ENCODE measurements around the gene CKS1B. TPM values are rescaled to one million over a fixed set of nuclear protein-coding genes. Genes with fewer than 3 reads are reported as not detected.
A peak's percentile ranks its signal among the peaks of the same experiment; 100 is the strongest.

Gene CKS1B
- total RNA-seq: 43.1 TPM

DNA sequence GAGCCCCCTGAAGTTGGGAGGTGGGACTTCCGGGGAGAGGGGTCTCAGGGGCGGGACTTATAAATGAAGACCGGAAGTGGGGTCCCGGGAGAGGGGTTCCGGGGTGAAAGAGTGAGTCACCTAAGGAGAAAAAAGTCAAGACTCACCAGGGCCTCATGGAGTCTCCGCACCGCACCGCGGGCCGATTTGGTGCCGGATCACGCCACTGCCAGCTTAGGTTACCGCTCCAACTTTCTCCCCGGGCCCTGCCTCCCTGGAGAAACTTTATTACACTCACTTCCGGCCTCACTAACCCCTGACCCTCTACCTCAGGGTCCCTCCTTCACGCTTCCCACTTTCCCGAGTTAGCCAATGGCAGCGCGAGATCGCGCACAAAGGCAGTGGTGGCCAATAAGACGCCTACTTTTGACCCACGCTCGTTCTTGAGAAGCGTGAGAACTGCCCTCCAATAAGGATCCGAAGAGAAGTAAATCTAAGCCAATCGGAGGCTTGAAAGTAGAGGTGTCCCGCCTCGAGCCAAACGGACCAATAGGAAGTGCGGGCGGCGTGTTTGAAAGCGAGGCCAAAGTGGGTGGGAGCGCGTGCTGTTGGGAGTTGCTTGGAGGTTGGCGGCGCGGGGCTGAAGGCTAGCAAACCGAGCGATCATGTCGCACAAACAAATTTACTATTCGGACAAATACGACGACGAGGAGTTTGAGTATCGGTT is at the start of gene CKS1B:
CKS1B (plus strand) TSS at position 580 of the 706 bp plus-strand sequence; CDS start at position 645, 65 bp downstream.
- DNase-seq: peak; percentile 100

DNA sequence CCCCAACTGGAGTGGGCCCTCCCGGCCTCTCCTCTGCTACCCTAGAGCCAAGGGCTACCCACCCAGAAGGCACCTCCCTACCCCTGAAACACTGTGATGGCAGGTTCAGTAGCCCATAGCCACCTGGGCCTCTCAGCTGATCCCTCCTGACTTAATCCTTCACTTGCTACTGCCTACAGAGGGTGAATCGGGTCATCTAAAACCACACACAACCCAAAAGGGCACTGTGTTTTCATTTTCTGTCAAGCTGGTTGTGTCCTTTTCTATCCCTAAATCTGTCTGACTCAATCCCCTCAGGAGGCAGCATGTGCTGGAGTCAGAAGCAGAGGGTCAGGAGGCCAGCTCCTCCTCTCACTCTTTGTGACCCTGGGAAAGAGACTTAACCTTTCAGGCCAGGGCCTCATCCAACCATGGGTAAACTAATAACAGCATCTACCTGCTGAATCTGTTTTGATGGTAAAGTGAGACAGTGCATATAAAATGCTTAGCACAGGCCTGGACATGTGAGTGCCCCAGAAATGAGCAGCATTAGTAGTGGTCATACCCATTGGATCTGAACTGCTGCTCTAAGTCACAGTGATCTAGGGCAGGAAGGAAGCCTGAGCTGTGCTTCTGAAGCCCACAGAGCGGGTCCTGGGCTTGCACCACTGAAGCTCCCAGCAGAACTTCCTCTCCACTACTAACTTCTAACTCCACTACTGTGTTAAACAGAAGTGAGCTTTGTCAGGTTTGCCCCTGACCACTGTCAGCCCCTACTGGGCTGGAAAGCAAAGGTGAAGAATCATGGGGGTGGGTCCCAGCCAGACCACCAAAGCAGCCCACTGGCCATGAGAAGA is 48.9 kb upstream of the CKS1B start:
- no peak for DNase-seq

DNA sequence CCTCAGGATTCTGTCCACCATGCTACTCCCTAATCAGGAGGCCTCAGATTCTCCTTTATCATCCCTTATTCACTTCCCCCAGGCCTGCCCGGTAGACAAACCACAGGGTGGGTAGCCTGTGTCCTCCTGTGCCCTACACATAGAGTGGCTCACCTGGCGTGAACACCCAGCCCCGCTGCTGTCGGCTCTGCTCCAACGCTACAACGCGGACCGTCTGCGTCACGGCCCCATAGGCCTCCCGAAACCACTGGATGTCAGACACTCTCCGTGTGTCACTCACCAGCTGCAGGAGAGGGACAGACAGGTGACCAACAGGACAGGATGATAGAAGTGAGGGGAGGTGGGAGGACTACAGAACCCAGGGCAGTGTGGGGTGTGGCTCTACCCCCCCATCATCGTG is 48.3 kb upstream of the CKS1B start:
- no peak for DNase-seq

DNA sequence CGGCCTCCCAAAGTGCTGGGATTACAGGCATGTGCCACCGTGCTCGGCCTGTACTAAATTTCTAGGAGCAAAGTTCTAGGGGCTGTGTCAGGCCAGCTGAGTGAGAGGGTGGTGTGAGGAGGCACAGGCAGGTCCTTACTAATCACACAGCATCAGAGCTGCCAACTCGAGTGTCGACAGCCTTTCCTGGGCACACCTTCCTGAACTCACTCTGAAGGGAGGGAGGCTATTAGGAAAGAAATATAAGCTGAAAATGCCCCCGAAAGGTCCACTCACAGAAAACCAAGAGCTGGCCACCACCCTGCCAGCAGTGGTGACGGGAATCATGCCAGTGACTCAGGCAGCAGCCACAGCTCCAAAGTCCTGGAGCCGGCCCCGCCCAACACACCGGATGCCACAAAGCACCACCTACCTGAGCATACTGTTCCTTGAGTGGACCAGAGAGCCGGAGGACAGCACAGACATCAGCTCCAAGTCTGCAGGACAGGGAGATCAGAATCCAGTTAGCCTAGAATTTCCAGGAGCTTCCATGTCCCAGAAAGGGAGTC is 42.5 kb upstream of the CKS1B start:
- DNase-seq: no peak

DNA sequence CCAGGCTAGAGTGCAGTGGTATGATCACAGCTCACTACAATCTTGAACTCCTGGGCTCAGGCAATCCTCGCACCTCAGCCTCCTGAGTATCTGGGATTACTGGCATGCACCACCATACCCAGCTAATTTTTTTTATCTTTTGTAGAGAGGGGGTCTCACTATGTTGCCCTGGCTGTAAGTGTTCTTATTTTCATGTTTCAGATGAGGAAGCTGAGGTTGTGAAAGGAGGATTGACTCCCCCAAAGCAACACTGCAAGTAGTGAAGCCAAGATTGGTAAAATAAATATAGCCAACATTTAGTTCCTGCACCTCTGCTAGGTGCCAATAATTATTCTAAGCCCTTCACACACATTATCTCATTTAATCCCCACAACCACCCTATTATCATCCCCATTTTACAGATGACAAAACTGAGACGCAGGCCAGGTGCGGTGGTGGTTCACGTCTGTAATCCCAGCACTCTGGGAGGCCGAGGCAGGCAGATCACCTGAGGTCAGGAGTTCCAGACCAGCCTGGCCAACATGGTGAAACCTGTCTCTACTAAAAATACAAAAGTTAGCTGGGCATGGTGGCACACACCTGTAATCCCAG is 40.0 kb upstream of the CKS1B start:
- DNase-seq: no peak

DNA sequence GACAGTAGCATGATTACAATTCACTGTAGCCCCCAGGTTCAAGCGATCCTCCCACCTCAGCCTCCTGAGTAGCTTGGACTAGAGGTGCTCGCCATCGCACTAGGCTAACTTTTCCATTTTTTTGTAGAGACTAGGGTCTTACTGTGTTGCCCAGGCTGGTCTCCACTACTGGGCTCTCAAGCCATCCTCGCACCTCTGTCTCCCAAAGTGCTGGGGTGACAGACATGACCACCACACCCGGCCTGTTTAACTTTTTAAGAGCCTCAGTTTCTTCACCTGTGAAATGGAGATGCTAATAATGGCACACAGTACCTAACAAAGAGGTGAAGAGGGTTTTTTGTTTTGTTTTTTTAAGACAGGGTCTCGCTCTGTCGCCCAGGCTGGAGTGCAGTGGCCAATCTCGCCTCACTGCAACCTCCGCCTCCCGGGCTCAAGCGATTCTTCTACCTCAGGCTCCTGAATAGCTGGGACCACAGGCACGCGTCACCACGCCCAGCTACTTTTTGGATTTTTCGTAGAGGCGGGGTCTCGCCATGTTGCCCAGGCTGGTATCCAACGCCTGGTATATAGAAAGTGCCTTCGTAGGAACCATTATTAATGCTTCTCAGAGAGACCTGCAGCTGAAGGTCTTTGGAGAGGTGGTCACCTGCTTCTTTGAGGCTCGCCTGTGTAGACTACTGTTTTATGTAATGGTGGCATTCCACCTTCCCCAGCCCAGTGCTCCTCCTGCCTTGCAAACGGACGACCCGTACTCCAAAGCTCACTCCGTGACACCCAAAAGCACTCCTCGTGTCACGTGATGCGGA is 38.5 kb upstream of the CKS1B start:
- no peak for DNase-seq

DNA sequence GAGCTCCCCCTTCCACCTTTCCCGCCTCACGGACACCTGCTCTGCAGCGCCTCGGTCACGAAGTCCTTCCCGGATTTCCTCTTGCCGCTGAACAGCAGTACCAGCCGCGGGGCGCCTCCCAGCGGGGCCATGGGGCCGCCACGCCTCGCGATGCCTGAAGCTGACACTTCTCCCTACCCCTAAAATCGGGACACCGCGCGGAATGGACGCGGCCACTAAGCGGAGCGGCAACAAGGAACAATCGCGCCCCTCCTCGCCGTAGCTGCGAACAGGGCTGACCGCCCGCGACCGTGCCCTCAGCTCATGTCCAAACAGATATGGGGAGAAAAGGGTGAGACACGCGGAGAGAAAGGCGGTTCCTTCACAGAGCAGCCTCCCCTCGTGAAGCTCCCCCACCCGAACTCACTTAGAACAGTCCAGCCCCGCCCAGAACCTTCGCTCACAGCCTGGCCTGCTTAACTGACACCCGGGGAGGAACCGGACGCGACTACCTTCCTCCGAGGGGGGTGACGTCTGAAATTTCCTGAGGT is 37.9 kb upstream of the CKS1B start, which contains the start of gene PMVK:
PMVK (minus strand) TSS at position 165 of the 530 bp plus-strand sequence; CDS start at position 131, 34 bp downstream.
- DNase-seq: peak; percentile 99

DNA sequence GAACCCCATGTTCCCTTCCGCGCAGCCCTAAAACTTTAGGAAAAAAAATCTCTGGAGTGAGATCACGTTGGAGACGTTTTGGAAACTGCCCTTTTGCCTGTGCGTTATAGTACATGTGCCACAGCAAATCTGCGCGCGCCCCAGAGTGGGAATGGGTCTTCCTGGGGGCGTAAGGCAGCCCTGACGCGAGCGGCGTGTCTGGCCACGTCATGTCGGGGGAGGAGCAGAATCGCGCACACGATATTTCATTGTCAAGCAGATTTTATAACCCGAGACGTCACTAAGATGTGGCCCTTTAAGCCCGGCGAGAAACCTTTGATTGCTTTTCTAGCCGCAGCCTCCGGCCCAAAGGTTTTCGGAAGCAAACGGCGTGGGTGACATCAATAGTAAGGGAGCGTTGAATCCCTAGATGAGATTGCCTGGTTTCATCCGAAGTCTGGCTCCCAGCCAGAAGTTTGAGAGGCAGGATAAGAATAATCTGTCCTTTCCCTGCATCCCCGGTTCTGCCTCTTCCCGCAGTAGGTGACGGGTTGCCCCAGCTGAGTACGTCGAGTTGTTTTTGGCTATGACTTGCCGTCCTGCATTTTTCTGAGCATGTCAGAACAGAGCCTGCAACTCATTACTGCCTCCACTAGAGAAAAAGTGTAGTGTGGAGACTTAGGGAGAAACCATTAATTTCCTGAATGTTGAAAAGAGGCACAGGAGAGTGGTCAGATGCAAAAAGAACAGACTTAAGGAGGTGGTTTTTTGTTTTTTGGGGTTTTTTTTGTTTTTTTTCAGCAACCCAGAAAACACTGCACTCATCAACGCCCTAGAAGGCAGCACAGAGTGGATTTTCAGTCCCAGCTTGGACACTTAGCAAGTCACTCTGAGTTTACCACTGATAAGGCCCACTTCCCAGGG is 37.1 kb upstream of the CKS1B start:
- DNase-seq: peak; percentile 99

DNA sequence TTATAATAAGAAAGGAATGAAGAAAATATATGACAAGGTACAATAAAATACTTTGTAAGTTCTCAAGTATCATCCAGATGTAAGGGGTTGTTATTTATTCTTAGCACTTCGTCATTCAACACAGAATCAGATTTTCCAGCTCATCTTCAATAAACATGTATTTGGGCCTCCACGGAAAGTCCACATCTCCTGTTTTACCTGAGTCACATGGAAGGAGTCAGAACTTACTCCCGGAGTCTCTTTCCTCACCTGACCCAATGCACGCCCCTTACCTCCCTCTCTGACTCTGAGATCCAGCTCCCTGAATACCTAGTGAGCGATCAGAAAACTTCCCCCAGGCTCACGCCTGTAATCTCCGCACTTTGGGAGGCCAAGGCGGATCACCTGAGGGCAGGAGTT is 36.5 kb upstream of the CKS1B start:
- no peak for DNase-seq

DNA sequence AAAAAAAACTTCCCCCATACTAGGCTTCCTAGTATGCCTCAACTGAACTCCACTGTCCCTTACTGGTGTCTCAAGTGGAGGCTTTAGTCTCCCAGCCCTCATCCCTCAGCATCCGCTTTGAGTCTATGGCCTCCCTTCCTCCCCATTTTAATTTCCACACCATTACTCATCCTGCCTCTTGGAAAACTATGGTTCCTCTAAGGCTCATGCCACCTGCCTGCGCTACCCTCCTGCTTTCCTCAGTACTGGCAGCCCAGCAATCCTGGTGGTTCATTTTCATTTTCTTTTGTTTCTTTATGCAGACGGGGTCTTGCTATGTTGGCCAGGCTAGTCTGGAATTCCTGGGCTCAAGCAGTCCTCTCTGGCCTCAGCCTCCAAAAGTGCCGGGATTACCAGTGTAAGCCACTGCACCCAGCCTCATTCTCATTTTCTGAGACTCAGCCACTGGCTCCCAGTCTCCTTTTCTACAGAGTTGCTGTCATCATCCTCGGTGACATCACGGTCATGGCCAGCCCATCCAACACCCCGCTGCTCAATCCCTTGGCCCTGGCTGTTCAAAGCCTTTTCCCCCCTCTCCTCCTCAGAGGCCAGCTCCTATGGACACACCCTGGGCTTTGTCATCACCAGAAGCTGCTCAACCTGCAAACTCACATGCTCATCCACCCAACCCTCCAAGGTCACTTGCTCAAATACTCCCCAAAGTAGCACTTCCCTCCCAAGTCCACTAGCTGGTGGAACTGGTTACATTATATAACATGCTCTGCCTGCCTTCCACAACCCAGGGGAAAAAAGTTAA is 35.7 kb upstream of the CKS1B start:
- DNase-seq: no peak

DNA sequence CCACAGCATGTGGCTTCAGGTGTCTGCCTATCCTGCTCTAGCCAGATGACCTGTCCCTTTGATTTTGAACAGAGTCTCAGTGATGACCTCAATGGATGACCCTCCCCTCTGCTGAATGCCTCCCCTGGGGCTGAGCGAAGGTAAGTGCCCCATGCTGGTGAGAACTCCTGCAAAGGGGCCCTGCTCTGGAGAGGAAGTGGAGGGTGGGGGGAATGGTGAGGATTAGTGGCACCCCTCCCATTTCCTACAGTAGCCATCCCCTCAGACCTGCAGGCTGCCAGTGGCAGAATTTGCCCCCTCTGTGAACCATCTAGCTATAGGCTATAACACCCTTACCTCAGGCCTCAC is 34.3 kb upstream of the CKS1B start:
- no peak for DNase-seq

DNA sequence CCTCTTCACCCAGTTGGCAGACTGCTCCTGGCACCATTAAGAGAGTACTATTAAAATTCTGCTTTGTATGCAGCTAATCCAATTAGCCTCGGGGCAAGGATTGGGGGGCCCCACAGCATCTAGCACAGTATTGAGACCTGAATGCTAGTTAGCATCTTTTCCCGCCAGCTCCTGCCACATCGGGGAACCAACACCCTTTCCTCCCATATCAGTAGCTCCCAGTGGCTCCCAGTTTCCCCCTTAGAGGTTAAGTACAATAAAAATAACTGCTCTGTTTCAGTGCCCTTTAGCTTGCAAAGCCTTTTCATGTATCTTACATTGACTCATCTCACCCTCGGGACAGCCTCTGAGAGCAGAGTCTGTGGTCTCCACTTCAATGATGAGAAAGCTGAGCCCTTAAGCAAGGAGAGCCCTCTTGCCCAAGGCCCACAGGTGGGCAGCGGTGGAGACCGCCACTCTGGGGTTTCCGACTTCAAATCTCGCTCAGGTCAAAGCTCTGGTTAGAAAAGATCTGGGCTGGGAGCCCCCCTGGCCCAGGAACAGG is 33.8 kb upstream of the CKS1B start:
- no peak for DNase-seq

DNA sequence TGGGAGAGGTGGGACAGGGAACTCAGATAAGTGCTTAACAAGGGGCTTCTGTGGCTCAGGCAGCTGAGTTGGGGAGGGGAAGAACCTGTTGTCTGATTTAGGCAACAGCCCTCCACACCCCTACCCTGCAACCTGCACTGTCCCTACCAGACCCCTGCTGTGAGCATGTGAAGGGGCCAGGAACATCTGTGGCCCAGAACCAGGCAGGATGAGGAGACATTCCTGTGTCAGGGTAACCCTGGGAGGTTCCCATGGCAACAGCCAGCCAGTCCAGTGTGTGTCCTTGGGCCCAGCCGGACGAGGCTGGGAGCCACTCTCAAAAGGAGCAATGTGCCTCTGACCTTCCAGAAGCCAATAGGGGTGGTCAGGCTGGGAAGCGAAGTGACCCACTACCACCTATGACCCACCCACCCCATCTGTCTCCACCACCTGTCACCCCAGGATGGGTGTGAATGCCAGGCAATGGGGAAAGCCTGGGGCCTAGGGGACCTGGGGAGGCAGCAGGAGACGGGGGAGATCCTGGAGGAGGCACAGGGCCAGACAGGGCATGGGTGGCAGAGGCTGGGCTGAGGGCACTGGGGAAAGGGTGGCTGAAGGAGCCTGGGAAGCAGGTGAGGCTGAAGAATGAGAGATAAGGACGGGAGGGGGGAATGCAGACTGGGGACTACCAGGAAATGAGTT is 33.0 kb upstream of the CKS1B start:
- no peak for DNase-seq

DNA sequence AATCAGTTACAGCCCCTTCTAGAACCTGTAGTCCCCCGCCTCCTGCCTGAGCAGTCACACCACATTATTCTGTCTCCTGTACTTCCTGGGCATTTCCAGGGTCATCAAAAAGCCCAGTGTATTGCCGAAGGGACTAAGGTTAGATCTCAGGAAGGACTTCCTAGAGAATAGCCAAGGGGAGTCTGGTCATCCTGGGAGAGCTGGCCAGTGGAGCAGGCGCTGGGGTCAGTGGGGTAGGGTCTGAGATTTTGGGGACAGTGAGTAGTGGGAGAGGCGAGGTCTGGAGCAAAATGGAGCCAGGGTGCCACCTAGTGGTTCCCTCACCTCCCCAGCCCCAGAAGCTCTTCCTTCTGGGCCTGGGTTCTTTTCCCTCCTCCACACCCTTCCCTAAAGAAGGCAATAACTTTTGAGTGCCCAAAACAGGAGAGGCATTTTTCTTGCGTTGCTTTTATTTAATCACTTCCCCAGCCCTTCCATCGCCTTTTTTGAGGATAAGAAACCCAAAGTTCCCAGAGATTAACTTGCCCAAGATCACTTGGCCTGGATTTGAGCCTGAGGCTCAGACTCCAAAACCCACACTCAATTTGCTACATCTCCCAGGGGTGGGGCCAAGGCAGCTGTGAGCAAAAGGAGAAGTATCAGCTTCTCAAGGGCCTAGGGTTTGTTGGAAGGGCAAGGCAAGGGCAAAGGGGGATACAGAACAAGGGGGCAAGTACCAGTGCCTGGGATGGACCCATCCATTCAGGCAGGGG is 30.7 kb upstream of the CKS1B start:
- no peak for DNase-seq

DNA sequence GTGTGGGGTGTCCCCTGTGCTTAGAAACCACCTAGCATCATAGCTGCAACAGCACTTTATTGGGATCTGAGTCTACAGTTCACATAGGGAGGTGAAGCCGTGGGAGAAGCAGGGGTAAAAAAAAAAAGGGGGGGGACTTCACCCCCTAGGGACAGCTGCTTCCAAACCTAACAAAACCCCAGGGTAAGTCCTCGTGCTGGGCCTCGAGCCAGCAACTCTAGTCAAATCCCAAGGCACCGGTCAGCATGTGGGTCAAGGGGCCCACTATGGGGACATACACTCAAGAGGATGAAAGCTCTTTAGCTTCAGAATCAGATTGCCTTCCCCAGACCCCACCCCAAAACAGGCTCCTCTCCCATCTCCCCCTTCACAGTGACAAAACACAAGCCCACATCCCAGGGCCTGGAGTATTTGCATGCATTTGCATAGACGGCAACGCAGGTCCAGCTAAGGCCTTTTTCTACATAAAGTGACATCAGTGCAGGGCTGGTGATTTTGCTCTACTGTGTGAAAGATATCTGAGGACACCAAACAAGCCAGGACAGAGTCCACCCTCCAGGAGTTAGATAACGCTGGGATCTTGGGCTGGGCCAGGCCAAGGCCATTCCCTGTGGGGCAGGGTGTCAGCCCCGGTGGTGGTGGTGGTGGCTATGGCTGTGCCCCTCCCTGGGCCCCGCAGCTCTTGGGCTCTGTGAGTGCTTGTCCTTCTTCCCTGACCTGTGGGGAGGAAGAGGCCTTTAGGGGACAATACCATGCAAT is 29.9 kb upstream of the CKS1B start:
- no peak for DNase-seq

DNA sequence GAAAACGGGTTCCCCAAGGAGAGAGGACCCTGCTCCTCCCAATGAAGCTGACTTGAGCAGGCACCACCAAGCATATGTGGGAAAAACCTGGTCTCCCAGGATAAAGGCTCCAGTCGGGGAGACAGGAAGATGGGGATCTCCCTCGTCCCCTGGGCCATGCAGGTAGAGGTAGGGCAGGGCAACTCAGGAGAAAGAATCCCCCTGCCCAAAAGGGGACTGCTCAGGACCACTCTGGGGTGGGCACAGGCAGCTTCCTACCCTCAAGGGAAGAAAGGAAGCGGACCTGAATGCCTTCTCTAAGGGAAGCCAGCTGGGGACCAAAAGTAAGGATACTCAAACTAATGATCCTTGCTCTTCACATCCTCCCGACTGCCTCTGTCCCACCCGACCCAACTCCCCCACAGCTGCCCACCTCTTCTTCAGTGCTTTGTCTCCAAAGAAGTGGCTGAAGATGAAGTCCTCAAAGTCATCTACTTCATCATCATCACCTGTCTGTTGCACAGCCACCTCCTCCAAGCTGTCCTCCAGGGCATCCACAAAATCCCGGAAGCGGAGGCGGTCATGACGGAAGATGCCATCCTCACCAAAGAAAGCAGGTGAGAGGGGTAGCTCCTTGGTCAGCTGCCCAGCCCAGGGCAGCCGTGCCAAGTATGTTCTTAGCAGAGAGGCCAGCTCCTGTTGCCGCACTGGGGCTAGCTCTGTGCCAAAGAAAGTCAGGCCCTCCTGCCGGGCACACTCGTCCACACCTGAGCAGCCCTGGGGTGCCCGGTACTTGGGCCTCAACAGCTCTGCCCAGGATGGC is 29.1 kb upstream of the CKS1B start:
- no peak for DNase-seq
